ENCODE data around the gene CTNNAL1.
"Not testable (repeated sequence)": the region's sequence is repeated elsewhere in the genome, so short reads cannot be mapped to it uniquely, and the experiment has no call there.

CTNNAL1 gene

DNA sequence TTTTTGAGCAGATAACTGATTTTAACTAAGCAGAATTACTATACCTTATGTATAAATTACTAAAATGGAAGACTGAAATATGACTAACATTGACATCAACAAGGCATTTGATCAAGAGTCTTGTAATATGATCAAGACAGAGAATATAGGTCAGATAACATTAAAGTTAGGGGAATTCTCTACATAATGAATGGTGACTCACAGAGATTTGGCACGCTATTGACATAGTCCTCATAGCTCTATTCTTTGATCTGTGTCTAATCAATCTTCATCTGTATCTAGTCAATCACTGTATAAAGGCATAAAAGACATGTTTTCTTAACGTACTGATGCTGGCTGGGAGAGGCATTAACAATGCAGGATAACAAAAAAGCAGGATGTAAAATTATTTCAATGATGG lies 61.7 kb downstream of the CTNNAL1 start:
- Histone ChIP-seq H3K4me1 (ENCODE audit: insufficient read depth, low read length) (no peaks in the 10 kb centered on the region), H3K4me3 (ENCODE audit: low read length) (no peak overlapping the region)

GRCh38 chr9:108950168-108950567 lies 63.1 kb downstream of the CTNNAL1 start:
- Histone ChIP-seq H3K4me3 (ENCODE audit: low read length) (no peak overlapping the region), H3K36me3 (ENCODE audit: insufficient read depth, low read depth, low read length) (peaks cover 18% of the 10 kb centered on the region; the same call in 1 of the 2 replicates), H3K27me3 (ENCODE audit: insufficient read depth, low read length) (no peaks in the 10 kb centered on the region), H3K9ac (ENCODE audit: low read depth, low read length) (no peak overlapping the region), H3K4me1 (ENCODE audit: insufficient read depth, low read length) (no peaks in the 10 kb centered on the region), H3K27ac (ENCODE audit: low read length) (no peak overlapping the region), H3K9me3 (ENCODE audit: insufficient read depth, low read depth, low read length) (no peaks in the 10 kb centered on the region)

More for the DNA sequence above, 61.7 kb downstream of the CTNNAL1 start:
- Histone ChIP-seq H3K9ac (ENCODE audit: low read depth, low read length) (no peak overlapping the region), H3K27ac (ENCODE audit: low read length) (no peak overlapping the region), H3K9me3 (ENCODE audit: insufficient read depth, low read depth, low read length) (no peaks in the 10 kb centered on the region), H3K36me3 (ENCODE audit: insufficient read depth, low read depth, low read length) (peaks cover 18% of the 10 kb centered on the region; the same call in 1 of the 2 replicates), H3K27me3 (ENCODE audit: insufficient read depth, low read length) (no peaks in the 10 kb centered on the region)

DNA sequence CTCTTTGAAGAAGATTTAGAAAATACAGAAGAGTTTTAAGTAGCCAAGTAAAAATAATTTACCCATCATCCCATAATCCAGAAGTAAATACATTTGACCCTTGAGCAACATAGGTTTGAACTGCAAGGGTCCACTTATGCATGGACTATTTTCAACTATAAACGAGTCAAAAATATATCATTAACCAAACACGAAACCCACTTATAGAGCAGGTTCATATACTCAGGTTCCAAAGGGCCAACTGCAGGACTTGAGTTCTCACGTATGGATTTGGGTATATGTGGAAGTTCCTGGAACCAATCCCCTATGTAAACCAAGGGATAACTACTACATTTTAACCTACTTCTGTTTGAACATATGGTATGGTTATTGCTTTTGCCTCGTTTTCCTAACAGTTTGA lies 73.3 kb downstream of the CTNNAL1 start:
- no peaks in the 10 kb centered on the region for H3K27me3 ChIP-seq (ENCODE audit: insufficient read depth, low read length)
- no peak overlapping the region for H3K27ac ChIP-seq (ENCODE audit: low read length)
- H3K36me3 ChIP-seq (ENCODE audit: insufficient read depth, low read depth, low read length) = peaks cover 40% of the 10 kb centered on the region
- H3K4me1 ChIP-seq (ENCODE audit: insufficient read depth, low read length) = no peaks in the 10 kb centered on the region
- H3K9me3 ChIP-seq (ENCODE audit: insufficient read depth, low read depth, low read length) = no peaks in the 10 kb centered on the region
- no peak overlapping the region for H3K4me3 ChIP-seq (ENCODE audit: low read length)
- H3K9ac ChIP-seq (ENCODE audit: low read depth, low read length) = no peak overlapping the region

- no peaks in the 10 kb centered on the region for H3K9me3 ChIP-seq (ENCODE audit: insufficient read depth, low read depth, low read length)
- H3K9ac ChIP-seq (ENCODE audit: low read depth, low read length) = no peak overlapping the region
- H3K27ac ChIP-seq (ENCODE audit: low read length) = no peak overlapping the region
- no peaks in the 10 kb centered on the region for H3K27me3 ChIP-seq (ENCODE audit: insufficient read depth, low read length)
- H3K4me1 ChIP-seq (ENCODE audit: insufficient read depth, low read length) = peaks cover 3% of the 10 kb centered on the region; the same call in 1 of the 2 replicates
- no peak overlapping the region for H3K4me3 ChIP-seq (ENCODE audit: low read length)
- peaks cover 31% of the 10 kb centered on the region for H3K36me3 ChIP-seq (ENCODE audit: insufficient read depth, low read depth, low read length)
Measured at GRCh38 chr9:108937561-108938305, 75.6 kb downstream of the CTNNAL1 start.

- Histone ChIP-seq H3K27me3 (ENCODE audit: insufficient read depth, low read length) (no peaks in the 10 kb centered on the region), H3K27ac (ENCODE audit: low read length) (no peak within 1 kb of the TSS)
Measured at GRCh38 chr9:108934323-108934893, 78.9 kb downstream of the CTNNAL1 start, which contains the start of gene ABITRAM. ABITRAM (plus strand) TSS chr9:108934400; CDS start chr9:108934487, 87 bp downstream.

DNA sequence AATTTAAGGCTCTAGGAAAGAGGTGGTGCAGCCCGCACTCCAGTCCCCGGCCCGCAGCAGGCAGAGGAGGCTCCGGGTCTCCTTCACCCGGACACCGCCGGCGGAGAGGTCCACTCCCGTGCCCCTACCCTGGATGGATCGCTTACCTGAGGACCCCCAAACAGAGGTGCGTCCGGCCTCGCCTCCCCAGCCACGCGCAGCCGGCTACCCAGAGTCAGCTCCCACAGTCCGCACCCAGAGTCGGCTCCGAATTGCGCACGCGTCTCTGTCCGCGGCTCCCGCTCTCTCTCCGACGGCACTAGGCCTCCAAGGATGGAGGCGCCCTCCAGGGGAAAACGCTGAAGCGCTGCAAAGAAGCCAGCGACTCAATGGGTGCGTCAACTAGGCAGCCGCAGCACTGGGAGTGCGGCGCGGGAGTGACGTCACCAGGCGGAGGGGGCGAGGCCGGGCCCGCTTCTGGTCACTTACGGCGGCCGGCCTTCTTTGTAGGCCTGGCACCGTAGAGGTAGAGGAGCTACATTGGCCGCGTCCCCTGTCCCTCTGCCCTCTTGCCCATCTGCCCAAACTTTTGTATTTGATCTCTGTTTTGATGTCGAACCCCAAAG lies 79.5 kb downstream of the CTNNAL1 start, which contains the start of gene ELP1:
Gene ELP1 (minus strand): TSS at position 407 of the 605 bp plus-strand sequence. CDS start 2,978 bp downstream, outside the sequence.
- H3K27me3 ChIP-seq (ENCODE audit: insufficient read depth, low read length) = no peaks in the 10 kb centered on the region
- H3K4me1 ChIP-seq (ENCODE audit: insufficient read depth, low read length) = peaks cover 4% of the 10 kb centered on the region; the same call in 1 of the 2 replicates
- H3K36me3 ChIP-seq (ENCODE audit: insufficient read depth, low read depth, low read length) = peaks cover 14% of the 10 kb centered on the region
- no peaks in the 10 kb centered on the region for H3K9me3 ChIP-seq (ENCODE audit: insufficient read depth, low read depth, low read length)
- peak within 1 kb of the TSS; percentile 89 for H3K9ac ChIP-seq (ENCODE audit: low read depth, low read length)
- H3K27ac ChIP-seq (ENCODE audit: low read length) = no peak within 1 kb of the TSS
- H3K4me3 ChIP-seq (ENCODE audit: low read length) = peak within 1 kb of the TSS; percentile 92

More at GRCh38 chr9:108934323-108934893, 78.9 kb downstream of the CTNNAL1 start, which contains the start of gene ABITRAM:
- Histone ChIP-seq H3K4me3 (ENCODE audit: low read length) (peak within 1 kb of the TSS; percentile 92), H3K4me1 (ENCODE audit: insufficient read depth, low read length) (peaks cover 4% of the 10 kb centered on the region; the same call in 1 of the 2 replicates), H3K36me3 (ENCODE audit: insufficient read depth, low read depth, low read length) (peaks cover 11% of the 10 kb centered on the region), H3K9me3 (ENCODE audit: insufficient read depth, low read depth, low read length) (no peaks in the 10 kb centered on the region), H3K9ac (ENCODE audit: low read depth, low read length) (peak within 1 kb of the TSS; percentile 89)

GRCh38 chr9:108933231-108933717 lies 80.0 kb downstream of the CTNNAL1 start:
- peak overlapping the region; percentile 92 for H3K4me3 ChIP-seq (ENCODE audit: low read length)
- H3K27ac ChIP-seq (ENCODE audit: low read length) = no peak overlapping the region
- peaks cover 4% of the 10 kb centered on the region; the same call in 1 of the 2 replicates for H3K4me1 ChIP-seq (ENCODE audit: insufficient read depth, low read length)

GRCh38 chr9:108928386-108928785 lies 84.9 kb downstream of the CTNNAL1 start:
- Histone ChIP-seq H3K9ac (ENCODE audit: low read depth, low read length) (no peak overlapping the region), H3K27ac (ENCODE audit: low read length) (no peak overlapping the region), H3K4me1 (ENCODE audit: insufficient read depth, low read length) (peaks cover 4% of the 10 kb centered on the region; the same call in 1 of the 2 replicates), H3K27me3 (ENCODE audit: insufficient read depth, low read length) (no peaks in the 10 kb centered on the region), H3K9me3 (ENCODE audit: insufficient read depth, low read depth, low read length) (no peaks in the 10 kb centered on the region), H3K4me3 (ENCODE audit: low read length) (no peak overlapping the region), H3K36me3 (ENCODE audit: insufficient read depth, low read depth, low read length) (peaks cover 67% of the 10 kb centered on the region)

More at GRCh38 chr9:108933231-108933717, 80.0 kb downstream of the CTNNAL1 start:
- Histone ChIP-seq H3K9ac (ENCODE audit: low read depth, low read length) (peak overlapping the region; percentile 89), H3K9me3 (ENCODE audit: insufficient read depth, low read depth, low read length) (no peaks in the 10 kb centered on the region), H3K36me3 (ENCODE audit: insufficient read depth, low read depth, low read length) (peaks cover 20% of the 10 kb centered on the region), H3K27me3 (ENCODE audit: insufficient read depth, low read length) (no peaks in the 10 kb centered on the region)

- H3K4me3 ChIP-seq (ENCODE audit: low read length) = no peak overlapping the region
- no peaks in the 10 kb centered on the region for H3K27me3 ChIP-seq (ENCODE audit: insufficient read depth, low read length)
- H3K9ac ChIP-seq (ENCODE audit: low read depth, low read length) = no peak overlapping the region
- no peak overlapping the region for H3K27ac ChIP-seq (ENCODE audit: low read length)
- no peaks in the 10 kb centered on the region for H3K9me3 ChIP-seq (ENCODE audit: insufficient read depth, low read depth, low read length)
- no peaks in the 10 kb centered on the region for H3K4me1 ChIP-seq (ENCODE audit: insufficient read depth, low read length)
- H3K36me3 ChIP-seq (ENCODE audit: insufficient read depth, low read depth, low read length) = peaks cover 91% of the 10 kb centered on the region
Measured at GRCh38 chr9:108924466-108924865, 88.8 kb downstream of the CTNNAL1 start.

GRCh38 chr9:108921200-108921599 lies 92.1 kb downstream of the CTNNAL1 start:
- H3K27ac ChIP-seq (ENCODE audit: low read length) = no peak overlapping the region
- H3K9ac ChIP-seq (ENCODE audit: low read depth, low read length) = no peak overlapping the region
- no peak overlapping the region for H3K4me3 ChIP-seq (ENCODE audit: low read length)
- H3K36me3 ChIP-seq (ENCODE audit: insufficient read depth, low read depth, low read length) = peaks cover 88% of the 10 kb centered on the region
- no peaks in the 10 kb centered on the region for H3K4me1 ChIP-seq (ENCODE audit: insufficient read depth, low read length)
- H3K27me3 ChIP-seq (ENCODE audit: insufficient read depth, low read length) = no peaks in the 10 kb centered on the region
- H3K9me3 ChIP-seq (ENCODE audit: insufficient read depth, low read depth, low read length) = no peaks in the 10 kb centered on the region

DNA sequence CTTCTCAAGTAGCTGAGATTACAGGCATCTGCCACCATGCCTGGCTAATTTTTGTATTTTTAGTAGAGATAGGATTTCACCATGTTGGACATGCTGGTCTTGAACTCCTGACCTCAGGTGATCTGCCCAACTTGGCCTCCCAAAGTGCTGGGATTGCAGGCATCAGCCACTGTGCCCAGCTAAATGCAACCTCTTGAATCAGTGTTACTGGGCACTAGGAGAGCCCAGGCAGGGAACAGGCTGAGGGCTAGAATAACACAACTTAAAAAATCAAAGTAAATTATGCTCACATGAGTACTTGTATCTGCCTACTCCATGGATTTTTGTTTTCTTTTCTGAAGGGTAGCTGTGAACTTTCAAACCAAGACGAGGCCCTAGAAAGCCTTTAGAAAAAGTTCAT lies 92.9 kb downstream of the CTNNAL1 start:
- H3K4me1 ChIP-seq (ENCODE audit: insufficient read depth, low read length); H3K4me3 ChIP-seq (ENCODE audit: low read length); H3K9ac ChIP-seq (ENCODE audit: low read depth, low read length); H3K9me3 ChIP-seq (ENCODE audit: insufficient read depth, low read depth, low read length); H3K27me3 ChIP-seq (ENCODE audit: insufficient read depth, low read length); H3K27ac ChIP-seq (ENCODE audit: low read length): not testable (repeated sequence)
- peaks cover 88% of the 10 kb centered on the region for H3K36me3 ChIP-seq (ENCODE audit: insufficient read depth, low read depth, low read length)
